ENCODE results near the gene FBN3.

Gene FBN3

DNA sequence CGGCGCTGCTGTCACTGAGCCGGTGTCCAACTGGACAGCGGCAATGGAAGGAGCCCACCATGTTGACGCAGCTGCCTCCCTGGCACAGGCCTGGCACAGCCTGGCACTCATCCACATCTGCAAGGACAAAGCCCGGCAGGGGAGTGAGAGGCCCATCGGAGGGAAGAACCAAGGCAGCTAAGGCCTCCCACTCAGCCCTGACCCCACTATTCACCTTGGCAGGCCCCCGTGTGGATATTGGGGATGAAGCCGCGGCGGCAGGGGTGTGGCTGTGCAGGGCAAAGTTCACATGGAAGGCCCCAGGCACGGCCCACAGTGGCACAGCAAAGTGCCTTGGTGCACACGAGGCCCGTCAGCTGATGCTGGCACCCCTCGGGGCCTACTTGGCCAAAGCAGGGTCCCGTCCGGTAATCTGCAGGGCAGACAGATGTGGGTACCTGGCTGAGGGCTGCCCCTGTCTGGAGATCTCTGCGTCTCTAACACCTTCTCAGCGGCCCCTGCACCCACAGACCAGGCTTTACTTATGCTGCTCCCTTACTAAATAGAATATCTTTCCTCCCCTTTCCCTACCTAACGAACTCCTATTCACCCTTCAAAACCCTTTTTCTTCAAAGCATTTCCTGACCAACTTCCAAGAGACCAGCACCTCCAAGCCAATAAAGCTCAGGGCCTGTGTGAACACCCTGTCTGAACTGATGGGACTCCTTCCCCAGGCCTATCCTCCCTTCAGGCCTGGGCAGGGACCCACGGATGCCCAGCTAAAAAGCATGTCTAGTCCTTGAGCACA is 7.5 kb downstream of the FBN3 start:
- Histone ChIP-seq H3K9ac (ENCODE audit: insufficient read length, low read depth) (no peak overlapping the region), H3K4me3 (ENCODE audit: insufficient read length, low read depth) (no peak overlapping the region), H3K27me3 (ENCODE audit: insufficient read depth, insufficient read length) (no peaks in the 10 kb centered on the region), H3K9me3 (ENCODE audit: insufficient read depth, low read length) (no peaks in the 10 kb centered on the region), H3K4me1 (ENCODE audit: insufficient read depth, insufficient read length) (peaks cover 16% of the 10 kb centered on the region), H3K36me3 (ENCODE audit: insufficient read depth, insufficient read length, low read length) (peaks cover 29% of the 10 kb centered on the region)
- no peak for TF ChIP-seq SUZ12 (IDR thresholded peaks at IDR 0.05; ENCODE audit: extremely low read depth, insufficient read depth, insufficient read length)
- no peak for DNase-seq (ENCODE audit: low read depth, low spot score)

DNA sequence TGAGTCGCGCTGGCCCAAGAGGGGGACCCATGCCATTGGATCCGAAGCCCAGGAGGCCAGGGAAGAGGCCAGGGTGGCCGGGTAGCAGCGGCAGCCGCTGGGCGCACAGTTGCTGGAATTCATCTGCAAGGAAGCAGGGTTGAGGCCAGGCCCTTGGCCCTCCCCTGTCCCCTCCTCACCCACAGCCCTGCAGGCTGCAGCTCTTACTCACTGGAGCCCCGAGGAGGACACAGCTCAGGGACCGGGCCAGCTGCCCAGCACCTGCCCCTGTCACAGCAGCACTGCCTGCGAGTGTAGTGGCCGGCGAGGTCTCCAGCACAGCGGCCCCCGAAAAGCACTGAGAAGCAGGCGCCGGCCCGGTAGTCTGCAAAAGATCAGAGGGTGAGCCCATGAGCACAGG is 11.2 kb downstream of the FBN3 start:
- peaks cover 41% of the 10 kb centered on the region for H3K36me3 ChIP-seq (ENCODE audit: insufficient read depth, insufficient read length, low read length)
- no peaks in the 10 kb centered on the region for H3K9me3 ChIP-seq (ENCODE audit: insufficient read depth, low read length)
- peaks cover 9% of the 10 kb centered on the region for H3K4me1 ChIP-seq (ENCODE audit: insufficient read depth, insufficient read length)
- TF ChIP-seq YY1 (IDR thresholded peaks at IDR 0.05; ENCODE audit: insufficient read depth, insufficient read length) = no peak
- no peak for DNase-seq (ENCODE audit: low read depth, low spot score)
- peak overlapping the region; percentile 26 for H3K9ac ChIP-seq (ENCODE audit: insufficient read length, low read depth)
- H3K4me3 ChIP-seq (ENCODE audit: insufficient read length, low read depth) = no peak overlapping the region
- H3K27me3 ChIP-seq (ENCODE audit: insufficient read depth, insufficient read length) = no peaks in the 10 kb centered on the region

DNA sequence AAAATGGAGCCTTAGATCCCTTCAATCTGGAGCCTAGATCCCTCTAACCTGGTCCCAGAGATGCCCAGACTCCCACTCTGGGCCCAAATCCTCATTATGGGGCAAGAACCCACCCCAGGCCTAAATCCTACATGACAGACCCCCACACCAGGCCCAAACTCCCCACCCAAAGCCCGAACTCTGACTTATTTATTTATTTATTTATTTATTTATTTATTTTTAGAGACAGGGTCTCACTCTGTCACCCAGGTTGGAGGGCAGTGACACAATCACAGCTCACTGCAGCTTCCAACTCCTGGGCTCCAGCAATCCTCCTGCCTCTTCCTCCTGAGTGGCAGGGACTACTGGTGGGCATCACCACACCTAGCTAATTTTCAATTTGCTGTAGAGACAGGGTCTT is 12.0 kb downstream of the FBN3 start:
- peaks cover 4% of the 10 kb centered on the region for H3K4me1 ChIP-seq (ENCODE audit: insufficient read depth, insufficient read length)
- TF ChIP-seq ZNF274 (IDR thresholded peaks at IDR 0.05; ENCODE audit: low read depth, low read length) (no peak), SUZ12 (IDR thresholded peaks at IDR 0.05; ENCODE audit: extremely low read depth, insufficient read depth, insufficient read length) (no peak), YY1 (IDR thresholded peaks at IDR 0.05; ENCODE audit: insufficient read depth, insufficient read length) (no peak)
- peaks cover 47% of the 10 kb centered on the region for H3K36me3 ChIP-seq (ENCODE audit: insufficient read depth, insufficient read length, low read length)
- no peak for DNase-seq (ENCODE audit: low read depth, low spot score)
- no peaks in the 10 kb centered on the region for H3K9me3 ChIP-seq (ENCODE audit: insufficient read depth, low read length)
- H3K27me3 ChIP-seq (ENCODE audit: insufficient read depth, insufficient read length) = no peaks in the 10 kb centered on the region
- H3K9ac ChIP-seq (ENCODE audit: insufficient read length, low read depth) = no peak overlapping the region
- no peak overlapping the region for H3K4me3 ChIP-seq (ENCODE audit: insufficient read length, low read depth)

DNA sequence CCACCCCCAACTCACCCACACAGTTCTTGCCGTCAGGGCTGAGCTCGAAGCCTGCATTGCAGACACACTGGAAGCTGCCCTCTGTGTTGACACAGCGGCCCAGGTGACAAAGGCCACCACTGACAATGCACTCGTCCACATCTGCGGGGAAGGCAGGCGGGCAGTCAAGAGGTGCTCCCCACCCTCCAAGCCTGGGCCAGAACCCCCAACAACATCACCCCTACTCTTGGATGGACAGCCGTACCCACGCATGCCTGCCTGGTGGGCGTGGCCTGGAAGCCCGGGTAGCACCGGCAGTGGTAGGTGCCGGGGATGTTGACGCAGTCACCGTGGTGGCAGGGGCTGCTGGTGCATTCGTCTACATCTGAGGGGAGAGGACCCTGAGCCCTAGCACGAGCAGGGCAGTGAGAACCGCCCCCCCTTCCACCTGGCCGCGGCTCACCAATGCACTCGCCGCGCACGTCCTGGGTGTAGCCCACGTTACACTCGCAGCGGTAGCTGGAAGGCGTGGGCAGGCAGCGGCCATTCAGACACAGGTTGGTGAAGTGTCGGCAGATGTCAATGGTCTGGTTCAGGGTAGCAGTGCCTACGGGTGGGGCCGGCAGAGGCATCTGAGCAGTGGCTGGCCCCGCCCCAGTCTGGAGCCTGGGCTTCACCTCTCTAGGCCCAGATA is 13.3 kb downstream of the FBN3 start:
- Histone ChIP-seq H3K4me1 (ENCODE audit: insufficient read depth, insufficient read length) (peaks cover 4% of the 10 kb centered on the region), H3K9me3 (ENCODE audit: insufficient read depth, low read length) (no peaks in the 10 kb centered on the region), H3K36me3 (ENCODE audit: insufficient read depth, insufficient read length, low read length) (peaks cover 48% of the 10 kb centered on the region), H3K9ac (ENCODE audit: insufficient read length, low read depth) (no peak overlapping the region), H3K27me3 (ENCODE audit: insufficient read depth, insufficient read length) (no peaks in the 10 kb centered on the region), H3K4me3 (ENCODE audit: insufficient read length, low read depth) (peak overlapping the region; percentile 0)
- no peak for DNase-seq (ENCODE audit: low read depth, low spot score)
- TF ChIP-seq YY1 (IDR thresholded peaks at IDR 0.05; ENCODE audit: insufficient read depth, insufficient read length) (no peak), ZNF274 (IDR thresholded peaks at IDR 0.05; ENCODE audit: low read depth, low read length) (no peak), SUZ12 (IDR thresholded peaks at IDR 0.05; ENCODE audit: extremely low read depth, insufficient read depth, insufficient read length) (no peak)

DNA sequence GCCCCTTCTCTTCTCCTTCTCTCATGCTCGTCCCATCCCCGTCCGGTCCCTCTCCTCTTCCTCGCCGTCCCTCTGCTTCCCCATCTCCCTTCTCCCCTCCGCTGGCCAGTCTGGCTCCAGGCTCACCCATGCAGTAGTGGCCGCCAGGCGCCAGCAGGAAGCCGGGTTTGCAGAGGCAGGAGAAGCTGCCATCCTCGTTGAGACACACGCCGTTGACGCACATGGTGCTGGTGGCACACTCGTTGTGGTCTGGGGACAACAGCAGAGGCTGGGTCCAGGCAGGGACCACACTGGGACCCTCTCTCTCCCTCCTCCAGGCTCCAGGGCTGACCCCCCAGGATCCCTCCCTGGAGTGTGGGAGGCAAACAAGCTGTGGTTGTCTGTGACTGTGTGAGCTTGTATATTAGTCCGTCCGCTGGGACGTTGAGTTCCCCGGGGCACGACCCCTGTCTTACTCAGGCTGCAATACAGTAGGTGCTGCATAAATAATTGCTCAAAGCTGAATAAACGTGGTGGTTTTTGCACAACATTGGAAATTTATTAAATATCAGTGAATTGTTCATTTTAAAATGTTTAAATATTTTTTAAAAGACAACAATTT is 16.4 kb downstream of the FBN3 start:
- Histone ChIP-seq H3K4me3 (ENCODE audit: insufficient read length, low read depth) (no peak overlapping the region), H3K27me3 (ENCODE audit: insufficient read depth, insufficient read length) (no peaks in the 10 kb centered on the region), H3K4me1 (ENCODE audit: insufficient read depth, insufficient read length) (no peaks in the 10 kb centered on the region), H3K9ac (ENCODE audit: insufficient read length, low read depth) (no peak overlapping the region), H3K9me3 (ENCODE audit: insufficient read depth, low read length) (no peaks in the 10 kb centered on the region), H3K36me3 (ENCODE audit: insufficient read depth, insufficient read length, low read length) (peaks cover 53% of the 10 kb centered on the region)
- no peak for DNase-seq (ENCODE audit: low read depth, low spot score)
- TF ChIP-seq SUZ12 (IDR thresholded peaks at IDR 0.05; ENCODE audit: extremely low read depth, insufficient read depth, insufficient read length) (no peak), ZNF274 (IDR thresholded peaks at IDR 0.05; ENCODE audit: low read depth, low read length) (no peak), YY1 (IDR thresholded peaks at IDR 0.05; ENCODE audit: insufficient read depth, insufficient read length) (no peak)

DNA sequence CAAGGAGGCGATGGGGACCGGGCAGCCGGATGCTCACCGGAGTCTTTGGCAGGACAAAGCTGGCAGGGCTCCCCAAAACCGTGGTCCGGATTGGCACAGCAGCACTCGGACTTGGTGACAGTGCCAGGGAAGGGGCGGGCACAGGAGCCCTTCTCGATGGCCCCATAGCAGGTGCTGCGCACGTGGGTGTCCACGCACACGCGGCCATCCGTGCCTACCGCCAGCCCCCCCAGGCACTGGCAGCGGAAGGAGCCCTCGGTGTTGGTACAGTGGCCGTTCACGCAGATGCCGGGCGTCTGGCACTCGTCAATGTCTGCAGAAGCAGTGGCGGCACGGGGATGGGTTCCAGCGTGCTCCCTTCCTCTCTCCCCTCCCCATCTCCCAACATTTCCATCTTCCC is 17.9 kb downstream of the FBN3 start:
- TF ChIP-seq SUZ12 (IDR thresholded peaks at IDR 0.05; ENCODE audit: extremely low read depth, insufficient read depth, insufficient read length) (no peak), YY1 (IDR thresholded peaks at IDR 0.05; ENCODE audit: insufficient read depth, insufficient read length) (no peak), ZNF274 (IDR thresholded peaks at IDR 0.05; ENCODE audit: low read depth, low read length) (no peak)
- no peaks in the 10 kb centered on the region for H3K27me3 ChIP-seq (ENCODE audit: insufficient read depth, insufficient read length)
- no peak for DNase-seq (ENCODE audit: low read depth, low spot score)
- no peaks in the 10 kb centered on the region for H3K4me1 ChIP-seq (ENCODE audit: insufficient read depth, insufficient read length)
- H3K9ac ChIP-seq (ENCODE audit: insufficient read length, low read depth) = no peak overlapping the region
- H3K36me3 ChIP-seq (ENCODE audit: insufficient read depth, insufficient read length, low read length) = peaks cover 49% of the 10 kb centered on the region
- H3K4me3 ChIP-seq (ENCODE audit: insufficient read length, low read depth) = no peak overlapping the region
- no peaks in the 10 kb centered on the region for H3K9me3 ChIP-seq (ENCODE audit: insufficient read depth, low read length)

DNA sequence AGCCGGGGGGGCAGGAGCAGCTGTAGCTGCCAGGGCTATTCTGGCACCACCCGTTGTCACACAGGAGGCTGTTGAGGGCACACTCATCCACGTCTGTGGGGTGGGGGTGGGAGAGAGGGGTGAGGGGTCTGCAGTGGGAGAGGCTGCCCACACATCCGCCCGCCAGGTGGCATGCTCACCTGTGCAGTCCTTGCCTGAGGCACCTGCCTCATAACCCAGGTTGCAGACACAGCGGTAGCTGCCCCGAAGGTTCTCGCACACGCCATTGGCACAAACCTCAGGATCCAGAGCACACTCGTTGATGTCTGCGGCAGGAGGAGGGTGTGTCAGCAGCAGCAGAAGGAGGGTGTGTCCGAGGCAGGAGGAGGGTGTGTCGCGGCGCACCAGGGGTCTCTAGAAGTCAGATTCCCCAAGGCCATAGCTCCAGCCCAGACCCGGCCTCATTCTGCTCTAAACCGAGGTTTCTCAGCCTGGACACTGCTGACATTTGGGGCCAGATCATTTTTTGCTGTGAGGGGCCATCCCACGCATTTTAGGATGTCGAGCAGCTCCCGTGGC is 20.3 kb downstream of the FBN3 start:
- Histone ChIP-seq H3K9ac (ENCODE audit: insufficient read length, low read depth) (no peak overlapping the region), H3K4me1 (ENCODE audit: insufficient read depth, insufficient read length) (no peaks in the 10 kb centered on the region), H3K36me3 (ENCODE audit: insufficient read depth, insufficient read length, low read length) (peaks cover 51% of the 10 kb centered on the region), H3K4me3 (ENCODE audit: insufficient read length, low read depth) (no peak overlapping the region), H3K27me3 (ENCODE audit: insufficient read depth, insufficient read length) (no peaks in the 10 kb centered on the region), H3K9me3 (ENCODE audit: insufficient read depth, low read length) (no peaks in the 10 kb centered on the region)
- no peak for DNase-seq (ENCODE audit: low read depth, low spot score)
- TF ChIP-seq ZNF274 (IDR thresholded peaks at IDR 0.05; ENCODE audit: low read depth, low read length) = no peak

All from NT2/D1 (cell line).